Gastrocnemius medialis (tissue), 4 donors: ENCODE results near the gene PRKAG2. TPM values are rescaled to one million over a fixed set of nuclear protein-coding genes. Genes with fewer than 3 reads are reported as not detected.

Experiments
- ATAC-seq, 2 donors: fragments of 150-250 bp; one replicate each; pipeline ENCODE4 v1.9.1; 2016
- DNase-seq, 2 donors: peaks; one replicate each; pipeline ENCODE4 v3.0.0-alpha.2; 2019
- H3K27ac ChIP-seq, 4 donors: fragments of 200-600 bp; sonication (generic); 1 replicate in 1 of 4; 2 replicates in 3 of 4; pipeline ENCODE4 v1.5.1; 2016 to 2018; ENCODE audit warnings: mild to moderate bottlenecking in 2 of 4, moderate library complexity in 1 of 4
- H3K27me3 ChIP-seq, 3 donors: fragments of 200-600 bp; sonication (generic) in 2 of 3; 1 replicate in 1 of 3; 2 replicates in 2 of 3; pipeline versions ENCODE4 v1.5.1 to v1.6.0; 2016 to 2019; ENCODE audit warnings: mild to moderate bottlenecking in 1 of 3, moderate library complexity in 1 of 3
- H3K36me3 ChIP-seq, 2 donors: fragments of 200-600 bp; sonication (generic) in 1 of 2; one replicate each; pipeline ENCODE4 v1.5.1; 2017 to 2018
- H3K4me1 ChIP-seq, 2 donors: fragments of 200-600 bp; sonication (generic) in 1 of 2; one replicate each; pipeline ENCODE4 v1.5.1; 2016 to 2017; ENCODE audit warnings: mild to moderate bottlenecking in 2 of 2
- H3K4me3 ChIP-seq, 4 donors: fragments of 200-600 bp; sonication (generic) in 3 of 4; 1 replicate in 1 of 4; 2 replicates in 3 of 4; pipeline ENCODE4 v1.5.1; 2016 to 2019; ENCODE audit warnings: mild to moderate bottlenecking in 2 of 4
- H3K9me3 ChIP-seq, 3 donors: fragments of 200-600 bp; sonication (generic) in 2 of 3; 1 replicate in 1 of 3; 2 replicates in 2 of 3; pipeline ENCODE4 v1.5.1; 2016 to 2019
- CTCF ChIP-seq, 5 experiments: fragments of 450-650 bp in 3 of 5; fragments of 200-600 bp in 2 of 5; sonication (generic) in 2 of 5; IDR thresholded peaks in 4 of 5; conservative IDR thresholded peaks in 1 of 5; 1 replicate in 4 of 5; 2 replicates in 1 of 5; pipeline ENCODE4 v1.5.1; 2016 to 2019; ENCODE audit warnings: antibody characterized with exemption in 5 of 5, mild to moderate bottlenecking in 3 of 5, moderate library complexity in 3 of 5
- POLR2A ChIP-seq, 2 donors: fragments of 450-650 bp; IDR thresholded peaks; one replicate each; pipeline ENCODE4 v1.6.1; 2017; ENCODE audit warnings: antibody characterized with exemption in 2 of 2, mild to moderate bottlenecking in 2 of 2, moderate library complexity in 2 of 2
- in situ Hi-C, 4 donors: fragments of 200-750 bp; cut with MboI; loops; one replicate each; pipeline versions ENCODE4 v1.15.0 to v1.8.0; 2017; ENCODE audit warnings: low sequenced_read_pairs in 4 of 4
- intact Hi-C: fragments of 100-400 bp; cut with DNase I; formaldehyde crosslinking; loops from one replicate; pipeline ENCODE4 v1.15.1; 2023; ENCODE audit warnings: low total_unique reads
- total RNA-seq, 4 donors: library from RNA; depleted of rRNA; stranded (reverse); fragments of >200 nt; gene quantifications; one replicate each; pipeline versions ENCODE4 v1.1.0 to v1.2.3, GENCODE V29; 2016

PRKAG2 gene
- total RNA-seq, 4 donors from 2014 or later: 5.3 to 32.6 (median 13.9) TPM

GRCh38 chr7:151823566-151824372, 53.1 kb downstream of the PRKAG2 start:
- in situ Hi-C loops (no loop called here), intact Hi-C loops (no loop called here)
- no peaks in the 10 kb centered on the region for H3K4me1 ChIP-seq
- ATAC-seq (no peak), DNase-seq (no peak)
- no peak overlapping the region for H3K4me3 ChIP-seq
- H3K27ac ChIP-seq: peak overlapping the region in 1 of 4 donors; percentile 22
- TF ChIP-seq CTCF (IDR thresholded peaks at IDR 0.05 in 4 of 5, conservative IDR thresholded peaks at IDR 0.05 in 1 of 5) (no peak), POLR2A (IDR thresholded peaks at IDR 0.05) (no peak)
- no peaks in the 10 kb centered on the region for H3K36me3 ChIP-seq
- H3K9me3 ChIP-seq: no peaks in the 10 kb centered on the region
- no peaks in the 10 kb centered on the region for H3K27me3 ChIP-seq

GRCh38 chr7:151822541-151823181, 54.3 kb downstream of the PRKAG2 start:
- Histone ChIP-seq H3K27me3 (no peaks in the 10 kb centered on the region), H3K9me3 (no peaks in the 10 kb centered on the region), H3K4me1 (no peaks in the 10 kb centered on the region), H3K36me3 (no peaks in the 10 kb centered on the region), H3K4me3 (no peak overlapping the region), H3K27ac (no peak overlapping the region)
- in situ Hi-C loops: no loop called here
- ATAC-seq (no peak), DNase-seq (no peak)
- no peak for TF ChIP-seq POLR2A (IDR thresholded peaks at IDR 0.05)
- TF ChIP-seq CTCF (IDR thresholded peaks at IDR 0.05 in 4 of 5, conservative IDR thresholded peaks at IDR 0.05 in 1 of 5): no peak
- intact Hi-C loops: no loop called here

- Histone ChIP-seq H3K4me3 (no peak overlapping the region), H3K4me1 (no peaks in the 10 kb centered on the region), H3K36me3 (no peaks in the 10 kb centered on the region), H3K27ac (no peak overlapping the region), H3K27me3 (no peaks in the 10 kb centered on the region), H3K9me3 (no peaks in the 10 kb centered on the region)
- DNase-seq (no peak), ATAC-seq (no peak)
- TF ChIP-seq CTCF (IDR thresholded peaks at IDR 0.05 in 4 of 5, conservative IDR thresholded peaks at IDR 0.05 in 1 of 5) (no peak), POLR2A (IDR thresholded peaks at IDR 0.05) (no peak)
- intact Hi-C loops (no loop called here), in situ Hi-C loops (no loop called here)
Measured at GRCh38 chr7:151821806-151822540, 54.9 kb downstream of the PRKAG2 start.

GRCh38 chr7:151821226-151821625, 55.7 kb downstream of the PRKAG2 start:
- in situ Hi-C loops (no loop called here), intact Hi-C loops (no loop called here)
- no peak for DNase-seq

More at GRCh38 chr7:151821226-151821625, 55.7 kb downstream of the PRKAG2 start:
- no peak overlapping the region for H3K27ac ChIP-seq
- no peaks in the 10 kb centered on the region for H3K27me3 ChIP-seq
- H3K9me3 ChIP-seq: no peaks in the 10 kb centered on the region
- no peaks in the 10 kb centered on the region for H3K36me3 ChIP-seq
- H3K4me1 ChIP-seq: no peaks in the 10 kb centered on the region
- TF ChIP-seq POLR2A (IDR thresholded peaks at IDR 0.05) (no peak), CTCF (IDR thresholded peaks at IDR 0.05 in 4 of 5, conservative IDR thresholded peaks at IDR 0.05 in 1 of 5) (no peak)
- no peak for ATAC-seq
- H3K4me3 ChIP-seq: no peak overlapping the region
